Transverse colon (tissue), 4 donors: ENCODE results near the gene VAV2.

Experiments
- CTCF ChIP-seq, 5 experiments: fragments of 200-600 bp in 3 of 5; fragments of 450-650 bp in 2 of 5; sonication (generic) in 3 of 5; IDR thresholded peaks; 1 replicate in 2 of 5; 2 replicates in 3 of 5; pipeline ENCODE4 v1.5.1; 2016 to 2017; ENCODE audit warnings: antibody characterized with exemption in 5 of 5, inconsistent platforms in 3 of 5, mild to moderate bottlenecking in 2 of 5, moderate library complexity in 1 of 5
- EP300 ChIP-seq: sonication (generic); formaldehyde crosslinking; IDR thresholded peaks from one replicate; pipeline ENCODE4 v1.6.1; 2017; ENCODE audit warnings: antibody characterized with exemption, low read depth
- POLR2A ChIP-seq: fragments of 450-650 bp; IDR thresholded peaks from one replicate; pipeline ENCODE4 v1.6.1; 2016; ENCODE audit warnings: antibody characterized with exemption, mild to moderate bottlenecking, moderate library complexity
- POLR2AphosphoS5 ChIP-seq, 3 donors: sonication (generic); formaldehyde crosslinking; IDR thresholded peaks; one replicate each; pipeline ENCODE4 v1.6.1; 2016; ENCODE audit warnings: antibody characterized with exemption in 3 of 3

- TF ChIP-seq CTCF (IDR thresholded peaks at IDR 0.05), result no peak
- no peak for TF ChIP-seq POLR2A
- TF ChIP-seq POLR2AphosphoS5 (IDR thresholded peaks at IDR 0.05), result no peak
- no peak for TF ChIP-seq EP300
Measured at GRCh38 chr9:133741716-133742115, 250.4 kb downstream of the VAV2 start.
